ENCODE data around the gene PACRG.

DNA sequence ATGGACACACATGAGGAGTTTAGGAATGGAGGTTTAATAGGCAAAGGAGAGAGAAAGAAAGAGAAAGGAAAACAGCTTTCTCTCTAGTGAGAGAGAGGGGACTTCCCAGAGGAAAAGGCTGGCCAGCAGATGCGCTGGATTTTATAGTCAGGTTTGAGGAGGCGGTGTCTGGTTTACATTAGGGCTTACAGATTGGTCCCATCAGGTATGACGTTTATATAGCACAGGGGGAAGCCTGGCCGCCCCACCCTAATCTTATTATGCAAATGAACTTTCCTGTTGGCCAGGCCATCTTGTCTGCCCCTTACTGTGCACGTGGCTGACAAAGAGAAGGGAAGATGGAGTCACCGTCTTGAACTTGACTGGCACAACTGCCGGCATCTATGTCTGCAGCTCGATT, 600.1 kb downstream of the PACRG start:
- TF ChIP-seq KDM1A (IDR thresholded peaks at IDR 0.05; ENCODE audit: borderline replicate concordance, low read length): no peak
- no peak for TF ChIP-seq CEBPB (IDR thresholded peaks at IDR 0.05; ENCODE audit: low read depth, low read length)
- no peak for TF ChIP-seq CTCF (IDR thresholded peaks at IDR 0.05; ENCODE audit: control extremely low read depth in 1 of 3, insufficient read depth in 1 of 3, low read depth in 1 of 3, low read length in 3 of 3)
- no peak for TF ChIP-seq CREB1 (IDR thresholded peaks at IDR 0.05)
